Measurements from ENCODE around the gene KCNQ2.

DNA sequence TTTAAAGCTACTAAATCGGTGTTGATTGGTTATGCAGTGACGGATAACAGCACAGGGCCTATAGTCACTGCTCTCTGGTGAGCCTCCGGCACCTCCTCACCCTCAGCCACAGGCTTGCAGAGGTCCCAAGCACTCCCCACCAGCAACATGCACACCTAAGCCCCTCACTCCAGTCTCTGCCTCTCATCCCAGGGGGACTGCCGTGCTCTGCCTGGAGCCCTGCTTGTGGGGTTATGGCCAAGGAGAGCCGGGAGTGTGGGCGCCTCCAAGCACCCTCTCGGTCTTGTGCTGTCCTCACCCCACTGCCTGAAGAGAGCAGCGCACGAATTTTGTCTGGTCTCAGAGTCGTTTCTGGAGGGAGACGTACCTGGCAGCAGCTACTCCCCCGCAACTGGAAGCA, 33.3 kb upstream of the KCNQ2 start:
- TF ChIP-seq POLR2AphosphoS5 (IDR thresholded peaks at IDR 0.05) = no peak
- TF ChIP-seq, protein P1, sequence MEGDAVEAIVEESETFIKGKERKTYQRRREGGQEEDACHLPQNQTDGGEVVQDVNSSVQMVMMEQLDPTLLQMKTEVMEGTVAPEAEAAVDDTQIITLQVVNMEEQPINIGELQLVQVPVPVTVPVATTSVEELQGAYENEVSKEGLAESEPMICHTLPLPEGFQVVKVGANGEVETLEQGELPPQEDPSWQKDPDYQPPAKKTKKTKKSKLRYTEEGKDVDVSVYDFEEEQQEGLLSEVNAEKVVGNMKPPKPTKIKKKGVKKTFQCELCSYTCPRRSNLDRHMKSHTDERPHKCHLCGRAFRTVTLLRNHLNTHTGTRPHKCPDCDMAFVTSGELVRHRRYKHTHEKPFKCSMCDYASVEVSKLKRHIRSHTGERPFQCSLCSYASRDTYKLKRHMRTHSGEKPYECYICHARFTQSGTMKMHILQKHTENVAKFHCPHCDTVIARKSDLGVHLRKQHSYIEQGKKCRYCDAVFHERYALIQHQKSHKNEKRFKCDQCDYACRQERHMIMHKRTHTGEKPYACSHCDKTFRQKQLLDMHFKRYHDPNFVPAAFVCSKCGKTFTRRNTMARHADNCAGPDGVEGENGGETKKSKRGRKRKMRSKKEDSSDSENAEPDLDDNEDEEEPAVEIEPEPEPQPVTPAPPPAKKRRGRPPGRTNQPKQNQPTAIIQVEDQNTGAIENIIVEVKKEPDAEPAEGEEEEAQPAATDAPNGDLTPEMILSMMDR (IDR thresholded peaks at IDR 0.05) = no peak
- TF ChIP-seq POLR2A (IDR thresholded peaks at IDR 0.05) = no peak
- TF ChIP-seq EP300 (IDR thresholded peaks at IDR 0.05) = no peak

Data from stomach (tissue), 4 donors.